Frontal cortex (tissue), 4 donors: Measurements from ENCODE around the gene MGAT1. TPM values are rescaled to one million over a fixed set of nuclear protein-coding genes. Genes with fewer than 3 reads are reported as not detected.
A peak's percentile ranks its signal among the peaks of the same experiment; 100 is the strongest.
"Not testable (repeated sequence)": the region's sequence is repeated elsewhere in the genome, so short reads cannot be mapped to it uniquely, and the experiment has no call there.

Experiments used
- DNase-seq, 2 donors: peaks; one replicate each; pipeline ENCODE4 v3.0.0; 2012; ENCODE audit warnings: low spot score in 2 of 2
- FAIRE-seq: peaks from 2 replicates; lab custom pipeline; 2012; peaks lifted over from hg19 to GRCh38; lab: Jason Lieb, UNC
- total RNA-seq: library from RNA; depleted of rRNA; stranded (reverse); fragments of >200 nt; gene quantifications from one replicate; pipeline ENCODE4 v1.2.3, GENCODE V29; 2014
- donor health status: control.
- donor health status: control.
- donor health status: control.

Gene MGAT1
- total RNA-seq, 1 donor from 2014 or later: 19.6 TPM

GRCh38 chr5:180788651-180789410 lies 13.8 kb downstream of the MGAT1 start:
- DNase-seq, FAIRE-seq: not testable (repeated sequence)

- DNase-seq: no peak
- FAIRE-seq: no peak
Measured at GRCh38 chr5:180787711-180788431, 14.7 kb downstream of the MGAT1 start.

DNA sequence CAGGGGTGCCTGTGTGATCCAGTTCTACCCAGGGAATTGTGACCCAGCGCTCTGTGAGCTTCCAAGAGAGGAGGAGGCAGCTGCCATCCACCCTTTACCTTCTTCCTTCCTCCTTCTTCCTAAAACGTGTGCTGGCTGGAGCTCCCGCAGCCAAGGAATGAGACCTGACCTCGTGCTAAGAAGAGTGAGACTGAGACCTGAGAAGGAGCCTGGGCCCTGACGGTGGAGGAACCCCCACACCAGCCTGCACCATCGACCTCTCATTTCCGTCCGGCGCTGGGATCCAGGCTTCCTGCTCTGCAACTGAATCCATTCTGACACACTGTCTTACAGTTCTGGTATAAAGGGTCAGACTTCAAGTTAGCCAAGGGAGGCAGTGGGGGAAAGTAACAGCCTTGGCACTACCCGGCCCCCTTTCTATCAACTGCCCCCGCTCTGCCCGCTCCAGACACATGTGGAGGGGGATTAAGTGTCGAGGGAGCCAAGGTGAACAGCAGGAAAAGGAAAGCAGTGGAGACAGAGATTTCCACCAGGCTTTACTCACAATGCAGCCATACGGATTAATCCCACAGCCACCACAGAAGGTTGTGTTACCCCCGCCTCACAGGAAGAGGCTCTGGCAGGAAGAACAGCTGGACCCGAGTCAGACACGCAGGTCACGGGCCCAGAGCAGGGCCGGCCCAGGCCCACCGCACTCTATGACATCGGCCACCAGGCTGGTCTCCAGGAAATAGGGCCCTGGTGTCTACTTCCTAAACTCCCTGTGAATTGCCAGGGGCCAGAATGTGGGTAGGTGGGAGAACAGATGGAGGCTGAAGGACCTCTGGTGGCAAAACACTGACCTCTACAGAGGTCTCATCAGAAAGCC lies 15.8 kb downstream of the MGAT1 start:
- no peak for DNase-seq
- no peak for FAIRE-seq

GRCh38 chr5:180785794-180786221 lies 16.8 kb downstream of the MGAT1 start:
- no peak for DNase-seq

GRCh38 chr5:180785121-180785781 lies 17.4 kb downstream of the MGAT1 start:
- FAIRE-seq: no peak
- no peak for DNase-seq

More at GRCh38 chr5:180785794-180786221, 16.8 kb downstream of the MGAT1 start:
- no peak for FAIRE-seq

GRCh38 chr5:180784497-180785097 lies 18.0 kb downstream of the MGAT1 start:
- DNase-seq (peak; percentile 62 to 82), FAIRE-seq (peak; percentile 66)

- FAIRE-seq: no peak
- DNase-seq: no peak
Measured at GRCh38 chr5:180783340-180784052, 19.1 kb downstream of the MGAT1 start.

DNA sequence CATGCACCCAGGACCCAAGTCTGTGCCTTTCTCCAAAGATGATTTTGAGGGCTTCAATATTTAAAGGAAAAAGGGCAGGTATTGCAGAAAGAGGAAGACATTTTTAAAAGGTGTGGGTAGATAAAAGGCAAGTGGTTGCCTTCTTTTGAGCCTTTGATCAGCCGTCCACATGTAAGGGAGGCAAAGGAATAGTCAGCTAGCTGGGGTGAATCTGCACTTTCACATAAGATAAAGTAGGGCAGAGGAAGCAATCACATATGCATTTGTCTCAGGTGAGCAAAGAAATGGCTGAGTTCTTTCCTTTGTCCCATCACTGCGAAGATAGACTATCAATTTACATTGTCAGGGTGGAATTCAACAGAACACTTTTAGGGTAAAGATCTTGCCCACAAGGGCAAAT lies 19.9 kb downstream of the MGAT1 start:
- FAIRE-seq (no peak), DNase-seq (no peak)

DNA sequence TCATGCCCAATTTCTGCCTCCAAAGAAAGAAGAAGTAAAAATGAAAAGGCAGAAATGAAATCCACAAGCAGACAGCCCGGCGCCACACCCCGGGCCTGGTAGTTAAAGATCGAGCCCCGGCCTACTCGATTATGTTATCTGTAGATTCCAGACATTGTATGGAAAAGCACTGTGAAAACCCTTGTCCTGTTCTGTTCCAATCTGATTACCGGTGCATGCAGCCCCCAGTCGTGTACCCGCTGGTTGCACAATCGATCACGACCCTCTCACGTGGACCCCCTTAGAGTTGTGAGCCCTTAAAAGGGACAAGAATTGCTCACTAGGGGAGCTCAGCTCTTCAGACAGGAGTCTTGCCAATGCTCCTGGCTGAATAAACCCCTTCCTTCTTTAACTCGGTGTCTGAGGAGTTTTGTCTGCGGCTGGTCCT lies 20.7 kb downstream of the MGAT1 start:
- FAIRE-seq, DNase-seq: not testable (repeated sequence)

DNA sequence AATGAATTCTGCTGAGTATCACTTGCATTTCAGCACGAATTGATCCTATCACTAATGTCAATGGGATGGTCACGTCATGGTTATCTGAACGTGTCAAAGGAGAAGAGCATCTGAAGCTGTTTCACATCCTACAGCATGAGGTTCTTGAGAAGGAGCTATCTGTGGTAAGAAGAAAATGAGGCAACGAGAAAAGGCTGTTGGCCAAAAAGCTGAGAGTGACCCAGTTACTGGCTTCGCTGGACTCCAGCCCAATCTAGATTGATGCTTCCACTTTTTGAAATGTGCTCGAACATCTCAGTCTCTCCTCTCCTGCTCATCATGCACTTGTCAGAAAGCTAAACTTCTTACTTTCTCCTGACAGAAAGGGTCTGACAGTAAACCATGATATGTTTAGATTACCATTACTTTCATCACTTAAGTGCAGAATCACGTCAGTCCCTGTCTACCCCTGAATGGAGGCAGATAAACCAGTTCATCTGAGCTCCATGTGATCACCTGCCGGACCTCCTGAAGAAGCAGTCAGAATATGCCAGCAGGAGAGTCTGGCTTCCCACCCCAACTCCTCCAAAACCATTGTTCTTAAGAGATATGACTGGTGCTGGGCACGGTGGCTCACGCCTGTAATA lies 22.5 kb downstream of the MGAT1 start:
- no peak for FAIRE-seq

GRCh38 chr5:180777475-180777874 lies 25.1 kb downstream of the MGAT1 start:
- FAIRE-seq: no peak
- DNase-seq: no peak

More for the DNA sequence above, 22.5 kb downstream of the MGAT1 start:
- DNase-seq: no peak

- peak; percentile 90 for FAIRE-seq
- DNase-seq: no peak
Measured at GRCh38 chr5:180776376-180776775, 26.2 kb downstream of the MGAT1 start.

- DNase-seq: no peak
- FAIRE-seq: no peak
Measured at GRCh38 chr5:180775624-180776023, 27.0 kb downstream of the MGAT1 start.

DNA sequence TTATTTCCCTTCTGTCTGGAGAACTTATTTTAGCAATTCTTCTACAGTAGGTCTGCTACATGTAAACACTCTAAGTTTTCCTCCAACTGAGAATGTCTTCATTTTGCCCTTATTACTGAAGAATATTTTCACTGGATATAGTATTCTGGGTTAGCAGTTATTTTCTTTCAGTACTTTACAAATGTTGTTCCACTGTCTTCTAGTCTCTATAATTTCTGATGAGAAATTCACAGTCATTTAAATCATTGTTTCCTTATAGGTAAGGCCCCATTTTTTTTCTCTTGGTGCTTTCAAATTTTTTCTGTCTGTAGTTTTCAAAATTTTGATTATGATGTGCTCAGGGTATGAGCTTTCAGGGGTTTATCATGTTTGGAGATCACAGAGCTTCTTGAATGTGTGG lies 30.8 kb downstream of the MGAT1 start:
- no peak for FAIRE-seq
- DNase-seq: no peak

- DNase-seq (no peak), FAIRE-seq (no peak)
Measured at GRCh38 chr5:180769821-180770220, 32.8 kb downstream of the MGAT1 start.

- no peak for DNase-seq
- no peak for FAIRE-seq
Measured at GRCh38 chr5:180755601-180756000, 47.0 kb downstream of the MGAT1 start.

DNA sequence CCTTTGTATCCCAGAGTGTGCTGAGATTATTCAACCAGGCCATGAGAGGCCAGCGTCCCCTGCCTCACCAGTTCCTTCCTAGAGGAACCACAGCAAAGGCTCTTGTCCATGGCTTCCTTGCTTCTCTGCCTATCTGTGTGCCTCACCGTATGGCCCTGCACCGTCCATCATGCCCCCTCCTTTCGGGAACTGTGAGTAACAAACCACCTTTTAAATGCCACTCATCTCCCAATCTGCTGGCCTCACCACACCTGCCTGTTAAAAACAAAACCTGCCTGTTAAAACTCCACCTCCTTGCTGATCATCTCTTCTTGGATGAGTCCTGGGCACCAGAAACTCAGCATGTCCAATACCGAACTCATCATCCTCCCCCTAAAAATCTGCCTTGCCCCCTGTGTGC lies 58.4 kb downstream of the MGAT1 start:
- FAIRE-seq (no peak), DNase-seq (no peak)

DNA sequence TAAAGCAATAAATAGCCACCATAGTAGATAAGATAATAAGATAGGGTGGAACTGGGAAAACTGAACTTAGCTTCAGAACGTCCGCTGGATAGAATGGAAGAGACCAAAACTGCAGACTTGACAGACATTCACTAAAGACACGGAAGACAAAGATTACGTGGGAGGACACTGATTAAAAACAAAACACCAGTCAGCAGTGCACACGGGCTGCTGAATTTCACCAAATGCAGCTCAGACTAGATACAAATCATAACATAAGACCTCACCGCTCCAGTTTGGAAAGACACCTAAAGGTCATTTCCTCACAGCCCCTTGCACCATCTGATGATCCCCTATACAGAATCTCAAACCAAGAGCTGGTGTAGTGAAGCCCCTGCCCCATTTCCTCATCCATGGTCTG lies 59.9 kb downstream of the MGAT1 start:
- FAIRE-seq: no peak

More for the DNA sequence above, 59.9 kb downstream of the MGAT1 start:
- no peak for DNase-seq
